Ishikawa (cell line): ENCODE measurements around the gene MXD3.

Experiments
- CEBPB ChIP-seq: IDR thresholded peaks from 2 replicates; pipeline ENCODE4 v1.6.1; 2012
- CREB1 ChIP-seq: IDR thresholded peaks from 2 replicates; pipeline ENCODE4 v1.6.1; 2012; ENCODE audit warnings: low read depth
- EGR1 ChIP-seq: IDR thresholded peaks from 2 replicates; pipeline ENCODE4 v1.6.1; 2012
- EP300 ChIP-seq: IDR thresholded peaks from 2 replicates; pipeline ENCODE4 v1.6.1; 2012; ENCODE audit warnings: borderline replicate concordance
- FOXM1 ChIP-seq: IDR thresholded peaks from 2 replicates; pipeline ENCODE4 v1.6.1; 2012; ENCODE audit warnings: low read depth, borderline replicate concordance
- NFIC ChIP-seq: IDR thresholded peaks from 2 replicates; pipeline ENCODE4 v1.6.1; 2012
- RAD21 ChIP-seq: IDR thresholded peaks from 2 replicates; pipeline ENCODE4 v1.6.1; 2012; ENCODE audit warnings: low read depth
- REST ChIP-seq: IDR thresholded peaks from 2 replicates; pipeline ENCODE4 v1.6.1; 2012; ENCODE audit warnings: low read depth, mild to moderate bottlenecking
- TAF1 ChIP-seq: IDR thresholded peaks from 2 replicates; pipeline ENCODE4 v1.6.1; 2012; ENCODE audit warnings: low read depth, mild to moderate bottlenecking
- TCF12 ChIP-seq: IDR thresholded peaks from 2 replicates; pipeline ENCODE4 v1.6.1; 2012; ENCODE audit warnings: low read depth
- TEAD4 ChIP-seq: IDR thresholded peaks from 2 replicates; pipeline ENCODE4 v1.6.1; 2012
- YY1 ChIP-seq: IDR thresholded peaks from 2 replicates; pipeline ENCODE4 v1.6.1; 2012; ENCODE audit warnings: low read depth
- ZBTB7A ChIP-seq: IDR thresholded peaks from 2 replicates; pipeline ENCODE4 v1.6.1; 2012; ENCODE audit warnings: low read depth
- TF ChIP-seq, protein P1 (sequence below): IDR thresholded peaks from 2 replicates; pipeline ENCODE4 v1.6.1; 2012
- TF ChIP-seq, protein P2 (sequence below): IDR thresholded peaks from 2 replicates; pipeline ENCODE4 v1.6.1; 2012

The MXD3 gene

DNA sequence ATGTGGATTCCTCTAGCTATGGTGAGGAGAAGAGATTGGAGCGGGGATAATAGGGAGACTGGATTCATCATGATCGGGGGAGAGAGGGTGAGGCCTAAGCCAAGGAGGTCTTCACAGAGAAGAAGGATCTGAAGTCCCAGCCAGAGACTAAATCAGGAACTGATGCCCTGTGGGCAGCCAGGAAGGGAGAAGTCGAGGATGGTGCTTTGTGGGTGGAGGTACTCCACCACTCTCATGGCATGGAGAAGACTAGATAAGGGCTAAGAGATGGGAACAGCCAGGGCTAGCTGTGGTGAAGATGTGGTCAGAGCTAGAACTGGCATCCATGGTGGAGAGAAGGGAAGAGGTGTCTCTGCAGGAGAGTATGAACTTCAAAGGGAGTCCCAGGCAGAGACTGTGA lies 43.0 kb upstream of the MXD3 start:
- TF ChIP-seq FOXM1 = no peak
- no peak for TF ChIP-seq RAD21
- TF ChIP-seq EGR1 = no peak
- TF ChIP-seq, protein P1, sequence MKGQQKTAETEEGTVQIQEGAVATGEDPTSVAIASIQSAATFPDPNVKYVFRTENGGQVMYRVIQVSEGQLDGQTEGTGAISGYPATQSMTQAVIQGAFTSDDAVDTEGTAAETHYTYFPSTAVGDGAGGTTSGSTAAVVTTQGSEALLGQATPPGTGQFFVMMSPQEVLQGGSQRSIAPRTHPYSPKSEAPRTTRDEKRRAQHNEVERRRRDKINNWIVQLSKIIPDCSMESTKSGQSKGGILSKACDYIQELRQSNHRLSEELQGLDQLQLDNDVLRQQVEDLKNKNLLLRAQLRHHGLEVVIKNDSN = no peak
- TF ChIP-seq YY1 = no peak
- TF ChIP-seq ZBTB7A = no peak

GRCh38 chr5:177354256-177354655 lies 42.6 kb upstream of the MXD3 start:
- TF ChIP-seq FOXM1 = no peak
- TF ChIP-seq CREB1 = no peak

GRCh38 chr5:177353093-177353492 lies 41.4 kb upstream of the MXD3 start:
- TF ChIP-seq TAF1 (no peak), NFIC (no peak), EP300 (no peak), RAD21 (no peak), CEBPB (no peak), ZBTB7A (no peak), TCF12 (no peak), CREB1 (no peak), EGR1 (no peak), TEAD4 (no peak), REST (no peak), YY1 (no peak)
- TF ChIP-seq, protein P2, sequence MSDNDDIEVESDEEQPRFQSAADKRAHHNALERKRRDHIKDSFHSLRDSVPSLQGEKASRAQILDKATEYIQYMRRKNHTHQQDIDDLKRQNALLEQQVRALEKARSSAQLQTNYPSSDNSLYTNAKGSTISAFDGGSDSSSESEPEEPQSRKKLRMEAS = no peak
- TF ChIP-seq, protein P1 = no peak

GRCh38 chr5:177351392-177352329 lies 40.0 kb upstream of the MXD3 start, which contains the start of gene LMAN2:
Gene LMAN2, minus strand, starts transcription at chr5:177351668. Its CDS starts 21 bp downstream, at chr5:177351647.
- TF ChIP-seq CREB1 (peak; percentile 63; the same call in 1 of the 2 replicates), ZBTB7A (no peak), YY1 (peak; percentile 93), NFIC (peak; percentile 52; the same call in 1 of the 2 replicates), CEBPB (no peak), REST (no peak), TCF12 (peak; percentile 81), EGR1 (peak; percentile 32; the same call in 1 of the 2 replicates), RAD21 (no peak), TEAD4 (no peak), TAF1 (peak; percentile 97), EP300 (peak; percentile 18; the same call in 1 of the 2 replicates), FOXM1 (peak; percentile 38; the same call in 1 of the 2 replicates)
- TF ChIP-seq, protein P1 = no peak; the same call in none of the 2 replicates
- TF ChIP-seq, protein P2 = peak; percentile 73

GRCh38 chr5:177350776-177351391 lies 39.2 kb upstream of the MXD3 start:
- no peak for TF ChIP-seq TAF1
- no peak for TF ChIP-seq YY1
- TF ChIP-seq EGR1 = no peak
- TF ChIP-seq RAD21 = no peak
- no peak for TF ChIP-seq TCF12
- TF ChIP-seq TEAD4 = no peak
- no peak for TF ChIP-seq REST
- TF ChIP-seq, protein P2 = no peak
- no peak for TF ChIP-seq NFIC
- no peak for TF ChIP-seq CEBPB
- no peak for TF ChIP-seq FOXM1
- TF ChIP-seq ZBTB7A = no peak
- no peak for TF ChIP-seq CREB1
- TF ChIP-seq EP300 = no peak
- TF ChIP-seq, protein P1 = no peak
